IPS-20b (cell line): ENCODE data around the gene GPR84.

Experiments
- H3K27ac ChIP-seq: one replicate; pipeline ENCODE4 v1.5.1; 2013; ENCODE audit warnings: low read length
- H3K27me3 ChIP-seq: 2 replicates; pipeline ENCODE4 v1.6.1; 2013; ENCODE audit warnings: mild to moderate bottlenecking, low read length, inconsistent platforms; ENCODE audit not compliant: insufficient read depth
- H3K36me3 ChIP-seq: 2 replicates; pipeline ENCODE4 v1.6.1; 2013; ENCODE audit warnings: low read depth, mild to moderate bottlenecking, inconsistent platforms, low read length, moderate library complexity; ENCODE audit not compliant: insufficient read depth
- H3K4me1 ChIP-seq: 2 replicates; pipeline ENCODE4 v1.6.1; 2013; ENCODE audit warnings: mild to moderate bottlenecking, control low read depth, inconsistent platforms, low read length, moderate library complexity; ENCODE audit not compliant: insufficient read depth
- H3K4me3 ChIP-seq: 2 replicates; pipeline ENCODE4 v1.5.1; 2013; ENCODE audit warnings: mild to moderate bottlenecking, low read length, inconsistent platforms
- H3K9ac ChIP-seq: 2 replicates; pipeline ENCODE4 v1.6.1; 2013; ENCODE audit warnings: low read depth, mild to moderate bottlenecking, inconsistent platforms, low read length, moderate library complexity
- H3K9me3 ChIP-seq: 2 replicates; pipeline ENCODE4 v1.6.1; 2013; ENCODE audit warnings: mild to moderate bottlenecking, low read depth, low read length, inconsistent platforms; ENCODE audit not compliant: insufficient read depth

The GPR84 gene

GRCh38 chr12:54401119-54401518 lies 36.8 kb upstream of the GPR84 start:
- H3K36me3 ChIP-seq = peaks cover 57% of the 10 kb centered on the region
- no peak overlapping the region for H3K9ac ChIP-seq

GRCh38 chr12:54398995-54399793 lies 34.9 kb upstream of the GPR84 start:
- no peak overlapping the region for H3K4me3 ChIP-seq
- H3K36me3 ChIP-seq = peaks cover 61% of the 10 kb centered on the region
- no peak overlapping the region for H3K27ac ChIP-seq
- no peaks in the 10 kb centered on the region for H3K9me3 ChIP-seq
- no peaks in the 10 kb centered on the region for H3K27me3 ChIP-seq
- H3K9ac ChIP-seq = no peak overlapping the region
- H3K4me1 ChIP-seq = no peaks in the 10 kb centered on the region; the same call in 1 of the 2 replicates

More at GRCh38 chr12:54401119-54401518, 36.8 kb upstream of the GPR84 start:
- H3K27me3 ChIP-seq = no peaks in the 10 kb centered on the region
- H3K9me3 ChIP-seq = no peaks in the 10 kb centered on the region
- H3K27ac ChIP-seq = no peak overlapping the region
- H3K4me1 ChIP-seq = no peaks in the 10 kb centered on the region
- H3K4me3 ChIP-seq = no peak overlapping the region

- H3K27me3 ChIP-seq = peaks cover under 1% of the 10 kb centered on the region; the same call in 1 of the 2 replicates
- peaks cover 8% of the 10 kb centered on the region; the same call in 1 of the 2 replicates for H3K4me1 ChIP-seq
- H3K27ac ChIP-seq = no peak overlapping the region
- no peak overlapping the region for H3K9ac ChIP-seq
- H3K36me3 ChIP-seq = peaks cover 55% of the 10 kb centered on the region
- H3K4me3 ChIP-seq = no peak overlapping the region
- H3K9me3 ChIP-seq = no peaks in the 10 kb centered on the region
Observed at GRCh38 chr12:54398218-54398617, 33.9 kb upstream of the GPR84 start.

GRCh38 chr12:54397157-54397556 lies 32.9 kb upstream of the GPR84 start:
- H3K4me1 ChIP-seq = peaks cover 11% of the 10 kb centered on the region; the same call in 1 of the 2 replicates
- no peaks in the 10 kb centered on the region for H3K9me3 ChIP-seq
- H3K9ac ChIP-seq = no peak overlapping the region
- H3K4me3 ChIP-seq = no peak overlapping the region
- H3K36me3 ChIP-seq = peaks cover 47% of the 10 kb centered on the region
- H3K27ac ChIP-seq = no peak overlapping the region
- peaks cover 11% of the 10 kb centered on the region; the same call in 1 of the 2 replicates for H3K27me3 ChIP-seq

GRCh38 chr12:54395545-54395944 lies 31.3 kb upstream of the GPR84 start:
- H3K36me3 ChIP-seq = peaks cover 31% of the 10 kb centered on the region
- no peak overlapping the region for H3K27ac ChIP-seq
- H3K9me3 ChIP-seq = no peaks in the 10 kb centered on the region
- H3K4me1 ChIP-seq = peaks cover 13% of the 10 kb centered on the region; the same call in 1 of the 2 replicates
- peaks cover 15% of the 10 kb centered on the region; the same call in 1 of the 2 replicates for H3K27me3 ChIP-seq
- H3K4me3 ChIP-seq = no peak overlapping the region
- no peak overlapping the region for H3K9ac ChIP-seq

GRCh38 chr12:54394986-54395385 lies 30.7 kb upstream of the GPR84 start:
- H3K9ac ChIP-seq = no peak overlapping the region
- H3K27me3 ChIP-seq = peaks cover 15% of the 10 kb centered on the region; the same call in 1 of the 2 replicates
- H3K36me3 ChIP-seq = peaks cover 26% of the 10 kb centered on the region
- H3K27ac ChIP-seq = no peak overlapping the region
- H3K9me3 ChIP-seq = no peaks in the 10 kb centered on the region
- peaks cover 17% of the 10 kb centered on the region; the same call in 1 of the 2 replicates for H3K4me1 ChIP-seq
- no peak overlapping the region for H3K4me3 ChIP-seq

- Histone ChIP-seq H3K27me3 (peaks cover 15% of the 10 kb centered on the region; the same call in 1 of the 2 replicates), H3K9me3 (no peaks in the 10 kb centered on the region), H3K4me3 (no peak overlapping the region), H3K27ac (no peak overlapping the region), H3K36me3 (peaks cover 24% of the 10 kb centered on the region), H3K4me1 (peaks cover 24% of the 10 kb centered on the region; the same call in 1 of the 2 replicates), H3K9ac (no peak overlapping the region)
Observed at GRCh38 chr12:54394281-54394719, 30.0 kb upstream of the GPR84 start.

- Histone ChIP-seq H3K9ac (no peak overlapping the region), H3K27ac (no peak overlapping the region), H3K4me3 (no peak overlapping the region), H3K4me1 (peaks cover 29% of the 10 kb centered on the region; the same call in 1 of the 2 replicates), H3K9me3 (no peaks in the 10 kb centered on the region), H3K27me3 (peaks cover 15% of the 10 kb centered on the region; the same call in 1 of the 2 replicates), H3K36me3 (peaks cover 24% of the 10 kb centered on the region)
Observed at GRCh38 chr12:54393743-54394142, 29.5 kb upstream of the GPR84 start.

GRCh38 chr12:54393207-54393609 lies 28.9 kb upstream of the GPR84 start:
- H3K27ac ChIP-seq = no peak overlapping the region
- H3K4me1 ChIP-seq = peaks cover 34% of the 10 kb centered on the region
- peaks cover 20% of the 10 kb centered on the region for H3K36me3 ChIP-seq
- no peaks in the 10 kb centered on the region for H3K9me3 ChIP-seq
- peaks cover 15% of the 10 kb centered on the region; the same call in 1 of the 2 replicates for H3K27me3 ChIP-seq
- H3K9ac ChIP-seq = no peak overlapping the region
- no peak overlapping the region for H3K4me3 ChIP-seq

GRCh38 chr12:54392485-54393206 lies 28.4 kb upstream of the GPR84 start:
- Histone ChIP-seq H3K9ac (no peak overlapping the region), H3K4me1 (peaks cover 40% of the 10 kb centered on the region), H3K27me3 (peaks cover 15% of the 10 kb centered on the region; the same call in 1 of the 2 replicates), H3K4me3 (no peak overlapping the region), H3K9me3 (no peaks in the 10 kb centered on the region), H3K36me3 (peaks cover 17% of the 10 kb centered on the region), H3K27ac (no peak overlapping the region)

GRCh38 chr12:54390668-54391551 lies 26.6 kb upstream of the GPR84 start:
- H3K4me3 ChIP-seq = peak overlapping the region; percentile 87
- no peaks in the 10 kb centered on the region for H3K9me3 ChIP-seq
- H3K27me3 ChIP-seq = peaks cover 15% of the 10 kb centered on the region; the same call in 1 of the 2 replicates
- peak overlapping the region; percentile 26 for H3K27ac ChIP-seq
- H3K9ac ChIP-seq = peak overlapping the region; percentile 76; the same call in 1 of the 2 replicates
- H3K4me1 ChIP-seq = peaks cover 57% of the 10 kb centered on the region
- peaks cover 2% of the 10 kb centered on the region; the same call in 1 of the 2 replicates for H3K36me3 ChIP-seq
